HG03039 (cell line): ENCODE measurements around the gene PHF2.

Source experiments
- ATAC-seq: cut with Tn5 transposase; IDR thresholded peaks from one replicate; pipeline ENCODE4 v1.9.1; 2021; ENCODE audit warnings: mild to moderate bottlenecking, moderate library complexity; ENCODE audit not compliant: unreplicated experiment

PHF2 gene

GRCh38 chr9:93622691-93623090 lies 46.3 kb downstream of the PHF2 start:
- no peak for ATAC-seq

GRCh38 chr9:93623753-93624152 lies 47.4 kb downstream of the PHF2 start:
- ATAC-seq: no peak

- no peak for ATAC-seq
These were observed 48.0 kb downstream of the PHF2 start for GRCh38 chr9:93624431-93624834.

DNA sequence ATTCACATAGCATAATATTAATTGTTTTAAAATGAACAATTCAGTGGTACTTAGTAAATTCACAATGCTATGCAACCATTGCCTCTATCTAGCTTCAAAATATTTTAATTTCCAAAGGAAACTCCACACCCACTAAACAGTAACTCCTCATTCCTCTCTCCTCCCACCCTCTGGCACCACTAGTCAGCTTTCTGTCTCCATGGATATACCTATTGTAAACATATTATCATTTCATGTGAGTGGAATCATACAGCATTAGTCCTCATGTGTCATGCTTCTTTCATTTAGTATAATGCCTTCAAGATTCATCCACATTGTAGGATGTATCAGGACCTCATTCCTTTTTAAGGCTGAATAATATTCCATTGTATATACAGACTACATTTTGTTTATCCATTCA lies 48.6 kb downstream of the PHF2 start:
- no peak for ATAC-seq

- ATAC-seq: no peak
These were observed 53.5 kb downstream of the PHF2 start for GRCh38 chr9:93629920-93630319.

DNA sequence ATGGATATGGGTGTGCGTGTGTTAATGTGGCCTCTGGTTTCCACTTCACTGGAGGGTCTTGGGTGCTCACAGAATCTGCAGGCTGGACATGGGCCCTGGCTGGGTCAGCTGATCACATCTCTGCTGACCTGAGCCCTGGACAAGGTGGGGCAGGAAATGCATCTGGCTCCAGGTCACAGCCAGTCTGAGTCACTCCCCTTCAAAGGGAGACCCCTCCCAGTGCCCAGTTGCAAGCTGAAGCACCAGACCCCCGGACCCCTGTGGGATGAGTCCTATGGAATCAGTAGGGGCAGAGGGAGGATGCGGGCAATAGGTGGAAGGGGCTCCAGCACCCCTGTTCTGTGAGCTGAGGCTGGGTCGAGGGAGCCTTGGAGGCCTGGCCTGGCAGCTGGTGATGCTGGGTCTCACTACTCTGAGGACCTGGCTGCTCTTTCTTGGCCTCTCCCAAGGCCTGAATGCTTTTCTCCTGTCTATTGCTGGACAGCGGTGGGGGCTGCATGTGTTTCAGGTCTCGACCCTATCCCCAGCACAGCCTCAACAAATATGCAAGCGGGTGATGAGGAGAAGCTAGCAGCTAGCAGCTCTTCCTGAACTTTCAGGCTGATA lies 54.5 kb downstream of the PHF2 start:
- no peak for ATAC-seq

DNA sequence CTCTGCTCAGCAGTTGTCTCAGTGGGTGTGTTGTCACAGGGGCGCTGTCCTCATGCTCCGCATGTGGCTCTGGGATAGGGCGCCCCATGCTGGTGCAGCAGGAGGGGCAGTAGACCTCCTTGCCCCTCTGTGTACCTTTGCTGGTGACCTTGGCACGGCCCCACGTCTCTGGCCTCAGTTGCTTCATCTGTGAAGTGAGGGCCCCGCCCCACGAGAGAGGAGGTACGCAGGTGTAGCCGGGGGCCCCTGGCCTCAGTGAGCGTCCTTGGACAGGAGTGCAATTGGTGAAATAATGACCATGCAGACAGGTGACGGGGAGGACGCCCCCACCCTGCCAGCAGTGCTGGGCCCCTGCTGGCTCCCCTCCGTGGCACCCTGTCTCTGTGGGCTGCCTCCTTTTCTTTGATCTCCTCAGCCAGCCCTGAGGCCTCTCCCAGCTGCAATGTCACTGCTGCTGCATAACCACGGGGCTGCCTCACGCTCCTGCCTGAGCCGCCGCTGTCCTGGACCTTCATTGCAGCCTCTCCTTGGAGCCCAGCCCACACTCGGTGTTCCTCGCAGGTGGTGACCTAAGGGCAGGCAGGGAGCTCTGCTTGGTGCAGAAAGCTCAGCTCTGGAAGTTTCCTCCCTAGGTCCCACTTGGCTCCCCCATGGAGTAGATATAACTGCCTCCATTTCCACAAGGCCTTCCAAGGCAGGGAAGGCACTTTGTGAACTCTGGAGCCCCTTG lies 57.3 kb downstream of the PHF2 start:
- no peak for ATAC-seq

DNA sequence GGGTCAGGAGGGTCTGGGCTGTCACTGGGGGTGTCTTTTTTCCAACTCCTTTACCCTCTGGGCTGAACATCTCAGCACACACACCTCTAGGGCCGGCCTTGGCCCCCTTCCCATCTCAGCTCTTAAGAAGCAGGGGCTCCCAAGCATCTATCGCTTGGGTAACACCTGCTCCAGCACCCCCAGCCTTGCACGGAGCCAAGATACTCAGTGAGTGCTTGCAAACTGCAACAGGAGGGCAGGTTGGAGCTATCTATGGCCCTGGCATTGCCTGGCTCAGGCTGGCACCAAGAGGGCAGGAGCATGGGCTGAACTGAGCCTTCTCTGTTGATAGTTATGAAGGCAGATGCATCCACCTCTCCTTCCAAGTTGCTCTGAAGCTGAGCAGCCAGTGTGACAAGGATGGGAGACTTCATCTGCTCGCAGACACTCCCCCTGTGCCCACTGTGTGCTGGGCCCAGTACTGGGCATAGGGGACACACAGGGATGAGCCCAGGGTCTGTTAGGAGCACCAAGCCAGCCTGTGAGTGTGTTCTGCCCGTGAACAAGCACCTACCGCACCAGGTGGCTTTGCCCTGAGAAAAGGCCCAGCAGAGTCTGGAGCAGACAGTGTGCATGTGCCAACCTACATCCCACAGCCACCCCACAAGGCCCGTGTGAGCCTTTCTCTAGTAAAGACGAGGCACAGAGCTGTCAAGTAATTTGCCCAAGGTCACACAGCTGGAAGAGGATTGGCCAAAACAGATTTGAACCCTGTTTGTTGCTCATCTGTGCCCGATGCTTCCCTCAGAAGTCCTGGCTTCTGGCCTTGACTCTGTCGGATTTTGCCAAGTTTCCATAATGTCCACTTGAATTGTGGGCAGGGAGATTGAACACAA lies 58.2 kb downstream of the PHF2 start:
- no peak for ATAC-seq

DNA sequence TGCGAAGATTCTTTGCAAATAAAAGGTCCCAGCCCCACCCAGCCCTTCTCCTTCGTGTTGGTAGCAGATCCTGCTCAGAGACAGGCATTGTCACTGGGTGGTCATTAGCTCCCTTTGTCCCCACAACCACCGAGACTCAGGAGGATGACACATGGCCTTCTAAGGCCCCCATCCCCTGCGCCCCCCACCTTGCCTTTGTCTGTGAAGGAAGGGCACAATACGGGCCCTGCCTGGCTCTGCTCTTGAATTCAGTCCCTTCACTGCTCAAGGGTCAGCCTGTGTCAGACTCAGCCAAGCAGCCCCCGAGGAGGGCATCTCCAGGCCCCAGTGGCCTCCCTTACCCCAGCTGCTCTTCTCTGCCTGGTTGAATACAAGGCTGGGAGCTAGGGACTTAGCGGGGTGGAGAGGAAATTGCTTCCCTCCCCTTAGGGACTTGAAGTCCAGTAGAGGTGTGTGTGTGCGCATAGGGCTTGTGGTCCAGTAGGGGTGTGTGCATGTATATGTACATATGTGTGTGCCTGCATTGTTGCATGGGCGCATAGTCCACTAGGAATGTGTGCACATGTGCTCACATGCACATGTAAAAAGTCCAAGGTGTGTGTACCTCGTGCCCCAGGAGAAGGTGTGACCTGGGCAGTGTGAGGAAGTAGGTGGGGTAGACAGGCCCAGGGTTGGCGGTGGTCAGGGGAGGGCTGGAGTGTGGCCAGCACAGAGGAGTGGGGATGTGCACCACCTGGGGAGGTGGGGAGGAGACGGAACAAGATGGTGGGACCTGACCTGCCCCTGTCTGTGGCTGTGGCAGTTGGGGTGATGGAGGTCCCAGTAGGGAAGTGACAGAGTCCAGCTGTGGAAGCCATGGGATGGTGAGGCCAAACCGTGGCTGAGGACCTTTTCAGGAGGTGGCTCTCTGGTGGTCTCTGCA lies 59.1 kb downstream of the PHF2 start:
- ATAC-seq: no peak

DNA sequence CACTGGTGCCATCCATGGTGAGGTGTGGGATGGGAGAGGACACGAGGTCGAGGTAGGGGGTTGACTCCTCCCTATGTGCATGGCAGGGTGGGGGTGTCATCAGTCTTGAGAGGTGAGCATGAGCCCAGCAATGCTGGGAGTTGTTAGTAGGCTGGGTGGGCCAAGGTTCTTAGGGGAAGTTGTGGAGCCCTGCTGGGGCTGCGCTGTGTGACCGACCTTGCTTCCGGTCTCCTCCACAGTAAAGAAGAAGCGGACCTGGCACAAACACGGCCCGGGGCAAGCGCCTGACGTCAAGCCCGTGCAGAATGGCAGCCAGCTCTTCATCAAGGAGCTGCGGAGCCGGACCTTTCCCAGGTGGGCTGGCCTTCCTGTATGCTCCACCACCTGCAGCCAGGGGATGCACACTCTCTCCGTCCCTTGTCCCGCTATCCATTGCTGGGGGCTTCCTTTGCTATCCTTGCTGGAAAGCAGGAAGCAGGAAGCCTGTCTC lies 59.8 kb downstream of the PHF2 start:
- ATAC-seq: no peak

DNA sequence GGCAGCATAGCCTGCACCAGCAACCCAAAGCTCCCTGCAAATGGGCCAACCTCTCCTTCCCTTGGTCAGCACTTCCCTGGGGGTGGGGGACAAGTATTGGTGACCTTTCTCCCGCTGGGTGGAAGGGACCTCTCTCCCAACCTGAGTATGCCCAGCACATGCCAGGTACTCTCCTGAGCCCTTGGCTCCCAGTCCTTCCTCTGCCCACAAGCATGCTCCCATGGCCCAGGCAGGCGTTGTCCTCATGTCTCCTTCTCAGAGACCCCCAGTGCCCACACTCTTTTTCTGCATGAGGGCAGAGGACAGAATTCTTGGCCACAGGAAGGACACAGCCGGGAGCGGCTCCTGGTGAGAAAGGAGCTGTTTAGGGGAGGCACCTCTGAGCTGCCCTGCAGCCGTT lies 60.3 kb downstream of the PHF2 start:
- ATAC-seq: no peak

- ATAC-seq: no peak
These were observed 61.5 kb downstream of the PHF2 start for GRCh38 chr9:93637886-93638285.

- ATAC-seq: no peak
These were observed 63.6 kb downstream of the PHF2 start for GRCh38 chr9:93640027-93640426.

DNA sequence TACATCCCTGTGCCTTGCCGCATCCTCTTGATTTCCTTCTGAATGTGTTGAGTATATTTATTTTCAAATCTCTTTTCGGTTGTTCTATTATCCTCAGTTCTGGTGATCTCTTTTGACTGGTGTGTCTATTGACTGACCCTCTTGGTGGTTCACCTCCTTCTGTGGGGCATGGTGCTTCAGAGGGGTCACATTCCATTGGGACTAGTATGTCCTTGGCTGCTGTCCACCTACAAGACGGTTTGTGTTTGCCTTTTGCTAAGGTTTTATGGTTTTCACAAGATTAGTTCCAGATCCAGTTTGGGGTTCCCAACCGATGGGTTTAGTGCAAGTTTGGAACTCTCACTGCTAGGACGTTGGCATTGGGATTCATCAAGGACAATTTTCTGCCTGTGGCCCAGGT lies 66.6 kb downstream of the PHF2 start:
- ATAC-seq: no peak

GRCh38 chr9:93644397-93645088 lies 68.2 kb downstream of the PHF2 start:
- ATAC-seq: no peak

- no peak for ATAC-seq
These were observed 68.9 kb downstream of the PHF2 start for GRCh38 chr9:93645149-93645889.

GRCh38 chr9:93645921-93646639 lies 69.7 kb downstream of the PHF2 start:
- no peak for ATAC-seq

GRCh38 chr9:93646640-93647178 lies 70.3 kb downstream of the PHF2 start:
- ATAC-seq: no peak
